ENCODE results near the gene MORN1.

MORN1 gene

DNA sequence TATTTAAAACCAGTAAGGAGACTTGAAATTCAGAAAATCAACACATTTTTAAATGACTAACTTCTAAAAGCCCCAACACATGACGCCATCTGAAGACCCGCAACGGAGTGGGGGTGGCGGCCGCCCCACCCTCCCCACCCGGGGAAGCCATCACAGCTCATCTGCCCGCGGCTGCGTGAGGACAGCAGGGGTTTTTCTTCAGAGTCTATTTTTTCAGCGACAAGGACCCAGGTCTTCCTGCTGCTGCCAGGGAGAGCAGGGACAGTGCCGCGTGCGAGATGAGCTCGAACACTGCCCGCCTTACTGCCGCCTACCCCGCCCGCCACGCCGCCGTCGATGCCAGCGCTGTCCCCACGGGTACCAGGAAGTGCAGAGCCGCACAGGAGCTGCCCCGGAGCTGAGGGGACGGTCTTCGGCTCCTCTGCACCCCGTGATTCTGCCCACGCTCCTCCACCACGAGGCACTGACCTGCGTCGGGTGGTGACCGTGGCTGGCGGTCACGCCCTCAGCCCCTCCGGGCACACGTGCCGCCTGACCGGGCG is 84.2 kb downstream of the MORN1 start:
- DNase-seq (ENCODE audit: low read depth in 3 of 3), result no peak

DNA sequence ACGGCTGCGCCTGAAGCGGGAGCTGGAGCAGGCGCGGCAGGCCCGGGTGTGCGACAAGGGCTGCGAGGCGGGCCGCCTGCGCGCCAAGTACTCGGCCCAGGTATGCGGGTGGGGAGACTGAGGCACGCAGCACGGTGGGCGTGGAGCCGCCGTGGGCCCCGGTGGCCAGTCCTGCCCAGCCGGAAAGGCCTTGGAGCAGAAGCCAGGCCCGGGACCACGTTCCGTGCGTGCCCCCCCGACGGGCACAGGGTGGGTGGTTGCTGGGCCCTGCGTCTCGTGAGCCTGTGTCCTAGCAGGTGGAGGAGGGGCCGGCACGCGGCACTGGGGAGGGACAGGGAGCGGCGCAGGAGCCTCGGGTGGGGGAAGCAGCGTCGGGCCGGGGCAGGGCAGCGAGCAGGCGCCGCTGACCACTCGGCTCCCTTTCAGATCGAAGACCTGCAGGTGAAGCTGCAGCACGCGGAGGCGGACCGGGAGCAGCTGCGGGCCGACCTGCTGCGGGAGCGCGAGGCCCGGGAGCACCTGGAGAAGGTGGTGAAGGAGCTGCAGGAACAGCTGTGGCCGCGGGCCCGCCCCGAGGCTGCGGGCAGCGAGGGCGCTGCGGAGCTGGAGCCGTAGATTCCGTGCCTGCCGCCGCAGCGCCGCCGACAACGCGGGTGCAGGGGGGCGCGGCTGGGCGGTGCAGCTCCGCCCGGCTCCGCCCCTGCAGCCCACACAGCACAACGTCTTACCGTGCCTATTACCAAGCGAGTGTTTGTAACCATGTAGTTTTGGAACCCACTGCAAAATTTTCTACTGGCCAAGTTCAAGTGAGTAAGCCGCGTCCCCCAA is 85.0 kb downstream of the MORN1 start:
- DNase-seq (ENCODE audit: low read depth in 3 of 3), result no peak

DNA sequence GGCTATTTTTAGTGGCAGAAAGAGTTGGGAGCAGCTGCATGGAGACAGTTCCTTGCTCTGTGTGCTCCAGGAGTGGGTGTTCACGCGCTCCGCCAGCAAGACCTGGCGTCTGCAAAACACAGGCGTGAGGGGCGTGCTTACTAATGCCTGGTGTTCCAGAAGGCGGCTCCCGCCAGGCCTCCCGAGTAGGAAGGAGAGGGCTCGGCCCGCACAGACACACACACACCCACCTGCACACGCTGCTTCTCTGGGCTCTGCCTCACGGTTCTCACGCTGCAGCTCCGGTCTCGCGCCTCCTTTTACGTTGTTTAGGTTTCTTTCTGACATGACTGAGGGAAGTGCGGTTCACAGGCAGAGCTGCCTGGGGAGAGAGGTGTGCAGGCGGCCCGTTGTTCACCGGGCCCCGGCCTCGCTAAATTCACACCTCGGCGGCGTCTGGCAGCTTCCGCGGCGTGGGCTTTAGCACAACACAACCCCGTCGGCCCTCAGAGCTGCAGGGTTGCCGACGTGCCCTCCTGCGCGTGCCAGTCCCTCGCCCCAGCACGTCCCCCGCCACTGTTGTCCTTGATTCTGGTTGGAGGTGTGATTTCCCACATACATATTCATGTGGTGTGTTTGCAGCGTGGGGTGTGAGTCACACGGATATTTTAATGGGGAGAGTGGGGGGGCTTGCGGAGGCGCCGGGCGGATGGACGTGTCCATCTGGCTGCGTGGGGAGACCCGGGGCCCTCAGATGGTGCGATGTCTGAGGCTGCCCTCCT is 86.3 kb downstream of the MORN1 start:
- DNase-seq (ENCODE audit: low read depth in 3 of 3), result no peak

DNA sequence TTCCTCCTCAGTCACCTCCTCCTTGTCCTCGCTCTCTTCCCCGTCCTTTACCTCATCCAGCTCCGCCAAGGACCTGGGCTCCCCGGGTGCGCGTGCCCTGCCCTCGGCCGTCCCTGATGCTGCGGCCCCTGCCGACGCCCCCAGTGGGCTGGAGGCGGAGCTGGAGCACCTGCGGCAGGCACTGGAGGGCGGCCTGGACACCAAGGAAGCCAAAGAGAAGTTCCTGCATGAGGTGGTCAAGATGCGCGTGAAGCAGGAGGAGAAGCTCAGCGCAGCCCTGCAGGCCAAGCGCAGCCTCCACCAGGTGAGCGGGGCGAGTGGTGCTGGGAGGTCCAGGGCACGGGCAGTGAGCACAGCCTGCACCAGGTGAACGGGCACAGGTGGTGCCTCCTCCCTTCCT is 87.1 kb downstream of the MORN1 start:
- no peak for DNase-seq (ENCODE audit: low read depth in 3 of 3)

- no peak for DNase-seq (ENCODE audit: low read depth in 3 of 3)
These were observed 87.6 kb downstream of the MORN1 start for GRCh38 chr1:2303781-2304180.

DNA sequence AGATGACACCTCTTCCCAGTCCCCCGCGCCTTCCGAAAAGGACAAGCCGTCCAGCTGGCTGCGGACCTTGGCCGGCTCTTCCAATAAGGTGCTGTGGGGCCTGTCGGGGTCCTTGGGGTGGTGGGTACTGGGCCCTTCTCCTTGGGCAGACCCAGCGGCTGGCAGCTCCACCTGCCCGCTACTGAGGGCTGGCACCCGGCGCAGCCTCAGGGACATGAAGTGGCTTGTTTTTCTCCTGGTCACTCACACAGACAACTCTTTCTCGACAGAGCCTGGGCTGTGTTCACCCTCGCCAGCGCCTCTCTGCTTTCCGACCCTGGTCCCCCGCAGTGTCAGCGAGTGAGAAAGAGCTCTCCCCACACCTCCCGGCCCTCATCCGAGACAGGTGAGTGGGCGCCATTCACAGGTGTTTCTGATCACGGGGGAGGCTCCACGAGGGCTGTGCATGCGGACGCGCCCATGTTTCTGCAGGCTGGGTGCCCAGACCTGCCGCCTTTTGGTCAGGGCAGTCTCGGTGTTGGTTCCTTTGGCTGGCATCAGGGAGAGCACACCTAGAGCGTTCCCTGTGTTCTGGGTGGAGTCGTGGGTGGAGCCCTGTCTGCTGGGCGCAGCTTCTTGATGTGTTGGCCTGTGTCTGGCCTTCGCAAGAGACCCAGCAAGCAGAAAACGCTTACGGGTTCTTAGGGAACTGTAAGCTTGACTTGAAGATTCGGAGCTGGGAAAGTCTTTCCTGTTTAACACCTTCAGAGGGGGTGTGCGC is 88.2 kb downstream of the MORN1 start:
- DNase-seq (ENCODE audit: low read depth in 3 of 3), result no peak

GRCh38 chr1:2302292-2302925 is 88.9 kb downstream of the MORN1 start:
- DNase-seq (ENCODE audit: low read depth in 3 of 3), result no peak

- DNase-seq (ENCODE audit: low read depth in 3 of 3), result no peak
These were observed 89.6 kb downstream of the MORN1 start for GRCh38 chr1:2301607-2302291.

DNA sequence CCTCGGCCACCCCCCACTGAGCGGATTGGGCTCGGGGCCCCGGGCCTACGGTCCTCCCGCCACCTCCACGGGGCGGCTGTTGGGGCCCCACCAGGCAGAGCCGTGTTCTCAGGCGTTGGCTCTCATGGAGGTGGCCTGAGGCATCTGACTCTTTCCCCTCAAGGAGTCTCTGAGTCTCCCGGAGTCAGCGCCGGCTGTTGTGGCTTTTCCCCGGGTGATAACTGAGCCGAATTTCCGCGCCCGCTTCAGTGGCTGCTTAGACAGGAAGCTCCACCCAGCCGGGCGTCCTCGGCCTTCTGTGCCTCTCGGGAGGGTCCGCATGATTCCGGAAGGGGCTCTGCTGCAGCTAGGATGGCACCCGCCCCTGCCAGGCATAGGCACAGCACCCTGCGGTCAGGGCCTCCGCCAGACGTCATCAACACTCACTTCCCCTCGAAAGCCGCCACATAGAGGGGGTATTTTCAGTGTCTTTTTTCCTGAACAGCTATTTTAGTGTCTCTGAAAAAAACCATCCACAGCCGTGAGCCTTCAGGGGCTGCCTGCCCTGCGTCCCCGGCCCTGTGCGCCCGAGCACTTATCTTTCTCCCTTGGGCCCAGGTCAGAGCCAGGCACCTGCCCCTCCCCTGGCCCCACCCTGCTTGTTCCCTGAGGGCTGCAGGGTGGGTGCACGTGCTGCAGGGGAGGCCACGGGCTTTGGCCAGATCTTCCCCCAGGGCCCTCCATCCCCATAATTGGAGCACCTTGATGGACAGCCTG is 90.3 kb downstream of the MORN1 start:
- peak; percentile 65 to 81 (median 73) for DNase-seq (ENCODE audit: low read depth in 3 of 3)

DNA sequence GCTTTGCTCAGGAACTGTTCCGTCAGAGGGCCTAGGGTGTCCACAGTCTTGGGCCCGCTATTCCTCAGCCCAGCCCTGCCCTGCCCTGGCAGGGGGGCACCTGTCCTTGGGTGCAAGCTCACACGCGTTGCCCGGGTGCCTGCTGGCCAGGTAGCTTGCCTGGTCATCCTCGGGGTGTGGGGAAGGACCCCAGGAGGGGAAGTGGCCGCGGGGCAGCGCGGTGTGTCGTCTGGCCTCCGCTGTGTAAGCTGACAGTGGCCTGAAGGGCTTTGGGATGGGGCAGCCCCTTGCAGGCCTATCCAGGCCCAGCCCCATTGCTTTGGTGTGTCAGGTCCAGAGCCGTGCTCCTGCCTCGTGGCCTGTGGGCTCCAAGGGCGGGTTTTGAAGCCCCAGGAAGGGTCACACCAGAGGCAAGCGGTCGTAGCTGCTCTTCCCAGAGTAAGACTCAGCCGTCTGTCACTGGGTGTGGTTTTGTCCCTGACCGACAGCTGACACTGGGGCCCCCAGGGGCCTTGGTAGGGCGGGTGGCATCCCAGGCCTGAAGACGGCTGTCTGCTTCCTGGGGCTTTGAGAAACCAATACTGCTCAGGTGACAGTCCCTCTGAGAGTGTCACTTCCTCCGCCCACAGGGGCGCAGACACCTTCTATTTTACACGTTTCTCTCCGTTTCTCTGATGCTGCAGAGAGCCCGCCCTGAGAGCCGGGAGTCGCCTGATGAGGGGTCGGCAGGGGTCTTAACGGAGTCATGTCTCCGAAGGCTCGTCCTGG is 91.2 kb downstream of the MORN1 start:
- peak; percentile 67 to 77 (median 77) for DNase-seq (ENCODE audit: low read depth in 3 of 3)

DNA sequence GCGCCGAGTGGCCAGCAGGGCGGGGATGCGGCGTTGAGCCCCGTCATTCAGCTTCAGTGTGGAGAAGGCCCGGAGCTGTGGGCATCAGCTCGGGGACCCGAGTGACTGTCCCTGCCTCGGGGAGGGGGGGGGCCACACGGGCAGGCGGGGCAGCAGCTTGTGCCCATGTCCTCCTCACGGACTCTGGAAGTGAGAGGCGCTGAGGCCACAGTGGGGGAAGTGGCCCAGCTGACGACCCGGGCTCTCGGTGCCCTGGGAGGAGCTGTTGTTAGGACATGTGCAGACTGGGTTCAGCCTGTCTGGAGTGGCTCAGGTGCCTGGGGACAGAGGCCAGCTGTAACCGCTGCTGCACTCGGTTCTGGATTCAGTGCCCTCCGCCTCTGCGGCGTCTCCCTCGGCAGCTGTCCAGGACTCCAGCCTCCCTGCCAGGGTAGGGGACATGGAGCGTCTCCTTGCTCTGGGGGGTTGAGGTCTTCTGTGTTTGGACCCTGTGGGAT is 92.2 kb downstream of the MORN1 start:
- DNase-seq (ENCODE audit: low read depth in 3 of 3), result no peak

DNA sequence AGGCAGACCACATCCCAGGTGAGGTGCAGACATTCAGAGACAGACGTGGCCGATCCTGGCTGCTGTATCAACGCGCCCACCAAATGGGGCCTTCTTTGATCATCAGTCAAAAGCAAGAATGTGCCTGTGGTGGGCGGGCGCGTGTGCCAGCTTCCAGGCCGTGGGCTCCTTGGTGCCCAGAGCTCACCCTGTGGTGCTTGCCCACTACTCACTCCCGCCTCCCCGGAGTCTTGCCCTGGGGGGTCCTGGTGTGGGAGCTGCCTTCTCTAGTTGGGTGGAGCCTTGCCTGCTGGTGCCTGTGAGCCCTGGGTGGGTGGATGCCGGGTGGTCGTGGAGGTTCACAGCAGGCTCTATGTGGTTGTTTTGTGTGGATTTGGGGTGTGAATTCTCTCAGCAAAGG is 92.7 kb downstream of the MORN1 start:
- DNase-seq (ENCODE audit: low read depth in 3 of 3), result no peak

- no peak for DNase-seq (ENCODE audit: low read depth in 3 of 3)
These were observed 93.9 kb downstream of the MORN1 start for GRCh38 chr1:2297246-2298011.

DNA sequence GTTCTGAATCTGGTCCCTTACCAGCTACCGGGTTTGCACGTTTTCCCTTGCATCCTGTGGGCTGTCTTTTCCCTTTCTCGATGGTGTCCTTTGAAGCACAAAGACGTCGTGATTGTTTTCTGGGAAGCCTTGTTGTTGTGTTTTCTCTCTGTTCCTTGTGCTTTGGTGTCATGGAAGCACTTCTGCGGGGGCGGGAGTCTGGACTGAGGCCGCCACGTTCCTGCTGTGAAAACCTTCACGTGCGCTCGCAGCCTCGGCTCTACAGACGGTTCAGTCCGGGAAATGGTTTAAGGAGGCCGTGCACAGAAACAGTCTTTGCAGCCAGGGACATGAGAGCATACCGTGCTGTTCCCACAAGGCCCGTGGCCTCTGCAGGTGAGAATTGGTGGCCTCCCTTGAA is 94.7 kb downstream of the MORN1 start:
- DNase-seq (ENCODE audit: low read depth in 3 of 3), result no peak

GRCh38 chr1:2296211-2296610 is 95.1 kb downstream of the MORN1 start:
- peak in 1 of 3 donors; percentile 28 for DNase-seq (ENCODE audit: low read depth in 3 of 3)

DNA sequence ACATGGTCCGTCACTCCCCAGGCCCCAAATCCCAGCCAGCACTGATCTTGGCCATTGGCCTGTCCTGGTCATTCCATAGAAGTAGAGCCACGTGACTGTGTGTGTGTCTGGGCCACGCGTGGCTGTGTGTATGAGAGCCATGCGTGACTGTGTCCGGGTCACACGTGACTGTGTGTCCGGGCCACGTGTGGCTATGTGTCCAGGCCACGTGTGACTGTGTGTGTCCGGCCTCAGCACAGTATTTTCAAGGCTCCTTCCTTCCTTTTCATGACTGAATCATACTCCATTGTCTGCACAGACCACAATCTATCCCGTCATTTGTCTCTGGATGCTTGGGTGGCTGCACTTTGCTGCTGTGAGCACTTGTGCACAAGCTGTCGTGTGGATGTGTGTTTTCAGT is 95.8 kb downstream of the MORN1 start:
- no peak for DNase-seq (ENCODE audit: low read depth in 3 of 3)

DNA sequence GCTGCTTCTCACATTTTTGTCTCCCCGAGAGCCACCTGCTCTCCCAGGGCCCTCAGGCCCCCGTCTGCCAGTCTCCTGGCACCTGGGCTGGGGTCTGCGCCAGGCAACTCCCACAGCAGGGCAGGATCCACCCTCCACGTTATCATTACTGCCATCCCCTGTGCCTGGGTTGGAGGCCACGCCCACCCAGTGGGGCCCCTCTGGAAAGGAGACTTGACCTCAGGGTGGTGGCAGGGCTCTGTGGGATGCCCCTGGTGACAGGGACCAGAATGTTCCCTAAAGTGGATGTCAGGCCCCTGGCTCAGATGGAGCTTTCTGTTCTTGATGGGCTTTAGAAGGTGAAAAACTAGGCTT is 96.7 kb downstream of the MORN1 start:
- DNase-seq (ENCODE audit: low read depth in 3 of 3), result no peak

- DNase-seq (ENCODE audit: low read depth in 3 of 3), result no peak
These were observed 97.2 kb downstream of the MORN1 start for GRCh38 chr1:2294033-2294724.
